Measurements from ENCODE around the gene LARP4B. TPM values are rescaled to one million over a fixed set of nuclear protein-coding genes. Genes with fewer than 3 reads are reported as not detected.
"Not testable (repeated sequence)": the region's sequence is repeated elsewhere in the genome, so short reads cannot be mapped to it uniquely, and the experiment has no call there.

The LARP4B gene
- total and polyA plus RNA-seq, 3 donors from 2014 or later, result 54.2 to 98.6 (median 95.3) TPM

GRCh38 chr10:934746-935406 lies 3.4 kb upstream of the LARP4B start:
- WGBS, 2 donors, result 80 to 82% methylated on average over 15 of the region's 15 CpGs
- no peak for DNase-seq
- H3K4me3 ChIP-seq, result no peak overlapping the region
- no peaks in the 10 kb centered on the region for H3K9me3 ChIP-seq
- no peak for TF ChIP-seq POLR2A (IDR thresholded peaks at IDR 0.05)
- no peaks in the 10 kb centered on the region for H3K27me3 ChIP-seq
- H3K4me1 ChIP-seq, result no peaks in the 10 kb centered on the region
- intact Hi-C loops (cut with DNase I; ENCODE audit: low total_unique reads), result loop anchor here (5.0 kb wide), 1 partner anchor 52 kb away; the partner anchor contains the start of gene GTPBP4
- no peak overlapping the region for H3K27ac ChIP-seq
- no peaks in the 10 kb centered on the region for H3K36me3 ChIP-seq (ENCODE audit: low read depth, missing control alignments)

DNA sequence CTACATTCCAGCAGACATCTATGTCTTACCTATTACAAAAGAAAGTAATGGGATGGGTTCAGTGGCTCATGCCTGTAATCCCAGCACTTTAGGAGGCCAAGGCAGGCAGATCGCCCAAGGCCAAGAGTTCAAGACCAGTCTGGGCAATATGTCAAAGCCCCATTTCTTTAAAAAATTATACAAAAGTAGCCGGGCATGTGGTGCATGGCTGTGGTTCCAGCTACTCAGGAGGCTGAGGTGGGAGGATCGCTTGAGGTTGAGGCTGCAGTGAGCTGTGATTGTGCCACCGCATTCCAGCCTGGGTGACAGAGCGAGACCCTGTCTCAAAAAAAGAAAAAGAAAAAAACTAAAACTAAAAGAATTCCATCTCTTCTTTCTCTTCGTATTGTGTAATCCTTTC lies 2.7 kb upstream of the LARP4B start:
- H3K27ac ChIP-seq; H3K4me1 ChIP-seq; H3K27me3 ChIP-seq; H3K36me3 ChIP-seq (ENCODE audit: low read depth, missing control alignments); DNase-seq; H3K9me3 ChIP-seq; H3K4me3 ChIP-seq: not testable (repeated sequence)
- 77 to 80% methylated on average over 6 of the region's 6 CpGs for WGBS, 2 donors
- intact Hi-C loops (cut with DNase I; ENCODE audit: low total_unique reads), result loop anchor here (5.0 kb wide), 1 partner anchor 53 kb away; the partner anchor contains the start of gene GTPBP4

GRCh38 chr10:932589-932988 lies 1.1 kb upstream of the LARP4B start:
- Histone ChIP-seq H3K27ac (peak overlapping the region; percentile 97 to 99), H3K4me3 (peak overlapping the region; percentile 88 to 96), H3K27me3 (no peaks in the 10 kb centered on the region), H3K36me3 (ENCODE audit: low read depth, missing control alignments) (no peaks in the 10 kb centered on the region), H3K4me1 (peaks cover 5% of the 10 kb centered on the region), H3K9me3 (no peaks in the 10 kb centered on the region)
- 30 to 81% methylated on average over 7 to 20 of the region's 28 CpGs for WGBS, 2 donors
- TF ChIP-seq CTCF (IDR thresholded peaks at IDR 0.05) (no peak), POLR2A (IDR thresholded peaks at IDR 0.05) (no peak)
- DNase-seq, result no peak
- intact Hi-C loops (cut with DNase I; ENCODE audit: low total_unique reads), result loop anchor here (5.0 kb wide), 1 partner anchor 55 kb away; the partner anchor contains the start of gene GTPBP4

- TF ChIP-seq POLR2A (IDR thresholded peaks at IDR 0.05) (no peak), CTCF (IDR thresholded peaks at IDR 0.05) (no peak)
- H3K4me1 ChIP-seq, result peaks cover 14% of the 10 kb centered on the region
These were observed 730 bp downstream of the LARP4B start for GRCh38 chr10:930625-931325.

GRCh38 chr10:929960-930624 lies 1.4 kb downstream of the LARP4B start:
- DNase-seq, result no peak
- H3K9me3 ChIP-seq, result no peaks in the 10 kb centered on the region
- no peaks in the 10 kb centered on the region for H3K36me3 ChIP-seq (ENCODE audit: low read depth, missing control alignments)
- peak overlapping the region; percentile 39 to 97 for H3K27ac ChIP-seq
- H3K27me3 ChIP-seq, result no peaks in the 10 kb centered on the region
- H3K4me3 ChIP-seq, result peak overlapping the region; percentile 88 to 96
- 4% methylated on average over 14 of the region's 14 CpGs for WGBS, 2 donors
- no peak for TF ChIP-seq POLR2A (IDR thresholded peaks at IDR 0.05)
- TF ChIP-seq CTCF (IDR thresholded peaks at IDR 0.05), result no peak
- intact Hi-C loops (cut with DNase I; ENCODE audit: low total_unique reads), result loop anchor here (5.0 kb wide), 1 partner anchor 57 kb away; the partner anchor contains the start of gene GTPBP4
- H3K4me1 ChIP-seq, result peaks cover 14% of the 10 kb centered on the region

More at GRCh38 chr10:930625-931325, 730 bp downstream of the LARP4B start:
- DNase-seq, result peak; percentile 28
- no peaks in the 10 kb centered on the region for H3K36me3 ChIP-seq (ENCODE audit: low read depth, missing control alignments)
- H3K27ac ChIP-seq, result peak overlapping the region; percentile 83 to 97
- H3K4me3 ChIP-seq, result peak overlapping the region; percentile 88 to 96
- intact Hi-C loops (cut with DNase I; ENCODE audit: low total_unique reads), result loop anchor here (5.0 kb wide), 1 partner anchor 57 kb away; the partner anchor contains the start of gene GTPBP4
- no peaks in the 10 kb centered on the region for H3K27me3 ChIP-seq
- 2 to 4% methylated on average over 30 to 45 of the region's 63 CpGs for WGBS, 2 donors
- H3K9me3 ChIP-seq, result no peaks in the 10 kb centered on the region

All from testis (tissue), 3 donors.